Spleen (tissue), 11 donors: Measurements from ENCODE around the gene REEP3. TPM values are rescaled to one million over a fixed set of nuclear protein-coding genes. Genes with fewer than 3 reads are reported as not detected.
A peak's percentile ranks its signal among the peaks of the same experiment; 100 is the strongest.

Experiments used
- DNase-seq: peaks from one replicate; pipeline ENCODE4 v3.0.0-alpha.2; 2020
- H3K27ac ChIP-seq, 8 donors: fragments of 200-600 bp; sonication (generic) in 7 of 8; 1 replicate in 4 of 8; 2 replicates in 4 of 8; pipeline versions ENCODE4 v1.5.0 to v1.8.0; 2016 to 2021; ENCODE audit warnings: inconsistent platforms in 4 of 8, mild to moderate bottlenecking in 4 of 8, moderate library complexity in 1 of 8
- H3K27me3 ChIP-seq, 7 donors: fragments of 200-600 bp; sonication (generic) in 6 of 7; replicated peaks in 1 of 7; 1 replicate in 4 of 7; 2 replicates in 3 of 7; pipeline versions ENCODE4 v1.5.0 to v1.8.0; 2016 to 2021; ENCODE audit warnings: inconsistent platforms in 3 of 7, mild to moderate bottlenecking in 1 of 7
- H3K36me3 ChIP-seq, 6 donors: fragments of 200-600 bp; sonication (generic) in 5 of 6; 1 replicate in 4 of 6; 2 replicates in 2 of 6; pipeline versions ENCODE4 v1.5.0 to v1.8.0; 2016 to 2021; ENCODE audit warnings: inconsistent platforms in 2 of 6
- H3K4me1 ChIP-seq, 6 donors: fragments of 200-600 bp; sonication (generic) in 5 of 6; 1 replicate in 3 of 6; 2 replicates in 3 of 6; pipeline versions ENCODE4 v1.5.0 to v1.8.0; 2016 to 2021; ENCODE audit warnings: inconsistent platforms in 3 of 6
- H3K4me3 ChIP-seq, 8 donors: fragments of 200-600 bp; sonication (generic) in 7 of 8; 1 replicate in 4 of 8; 2 replicates in 4 of 8; pipeline versions ENCODE4 v1.5.0 to v1.8.0; 2016 to 2021; ENCODE audit warnings: inconsistent platforms in 4 of 8, mild to moderate bottlenecking in 4 of 8, moderate library complexity in 2 of 8
- H3K9me3 ChIP-seq, 8 donors: fragments of 200-600 bp; sonication (generic) in 7 of 8; 1 replicate in 4 of 8; 2 replicates in 4 of 8; pipeline versions ENCODE4 v1.5.0 to v1.8.0; 2016 to 2021; ENCODE audit warnings: inconsistent platforms in 4 of 8
- CTCF ChIP-seq, 11 experiments: fragments of 200-600 bp in 7 of 11; fragments of 450-650 bp in 4 of 11; sonication (generic) in 4 of 11; IDR thresholded peaks in 8 of 11; conservative IDR thresholded peaks in 3 of 11; 1 replicate in 7 of 11; 2 replicates in 4 of 11; pipeline versions ENCODE4 v1.4.0 to v1.8.0; 2016 to 2021; ENCODE audit warnings: antibody characterized with exemption in 11 of 11, inconsistent platforms in 4 of 11, mild to moderate bottlenecking in 1 of 11
- POLR2A ChIP-seq, 3 donors: fragments of 450-650 bp; IDR thresholded peaks; one replicate each; pipeline ENCODE4 v1.5.1; 2017; ENCODE audit warnings: antibody characterized with exemption in 3 of 3, mild to moderate bottlenecking in 1 of 3
- POLR2AphosphoS5 ChIP-seq, 3 donors: sonication (generic); formaldehyde crosslinking; IDR thresholded peaks; one replicate each; pipeline ENCODE4 v1.5.1; 2017; ENCODE audit warnings: antibody characterized with exemption in 3 of 3
- WGBS, 5 donors: extraction: QIAGEN DNeasy Blood & Tissue Kit in 3 of 5; methylation state at CpG; one replicate each; pipeline versions ENCODE4 v1.1.5 to v1.1.7; 2013 to 2018; 5-methylcytosine and 5-hydroxymethylcytosine counted together
- intact Hi-C: fragments of 100-400 bp; cut with DNase I; formaldehyde crosslinking; loops from one replicate; pipeline ENCODE4 v1.15.0; 2023; ENCODE audit warnings: low total_unique reads
- polyA plus RNA-seq, 3 donors: library from polyadenylated mRNA; stranded (reverse); fragments of 200-250 nt; gene quantifications; one replicate each; pipeline ENCODE4 v1.2.1, GENCODE V29; 2013
- total RNA-seq, 7 donors: library from RNA; depleted of rRNA in 3 of 7; stranded (reverse); fragments of >200 nt in 3 of 7; fragmentation: NEBNext Ultra II Directional in 4 of 7; extraction: Animal tissue kit (Norgen Biotek cat#: 25700) in 4 of 7; gene quantifications; one replicate each; pipeline versions ENCODE4 v1.1.0 to v1.2.1, GENCODE V29; 2016 to 2021
- donor health status: healthy with polysubstance abuse.
- donor health status: DM: no; HTN: no; CAD: no; lungs with moderate emphysema.
- donor health status: DM: no; HTN: no; CAD: no.
- donor health status: Bipolar disorder and iron deficiency.
- donor health status: healthy.
- donor health status: DM: no; HTN: no; CAD: no.
- donor health status: DM: yes; HTN: yes; CAD: no.

REEP3 gene
- total and polyA plus RNA-seq, 10 donors, result 4.0 to 46.5 (median 22.1) TPM

DNA sequence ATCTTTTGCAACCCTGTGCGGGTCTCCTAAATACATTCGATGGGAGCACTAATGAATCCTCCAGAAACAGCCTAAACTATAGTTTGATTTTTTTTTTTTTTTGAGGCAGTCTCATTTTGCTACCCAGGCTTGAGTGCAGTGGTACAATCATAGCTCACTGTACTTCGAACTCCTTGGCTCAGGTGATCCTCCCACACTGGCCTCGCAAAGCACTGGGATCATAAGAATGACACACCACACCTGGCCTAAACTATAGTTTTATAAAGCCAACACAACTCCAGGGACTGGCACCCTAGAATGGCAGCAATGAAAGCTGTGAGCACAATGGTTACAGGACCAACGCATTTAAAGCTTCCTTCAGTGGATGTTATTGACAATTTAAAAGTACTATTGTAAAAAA lies 41.0 kb upstream of the REEP3 start:
- H3K36me3 ChIP-seq, result no peaks in the 10 kb centered on the region
- no peaks in the 10 kb centered on the region for H3K9me3 ChIP-seq
- peaks cover 0 to 23% (median 5%) of the 10 kb centered on the region in 6 donors for H3K4me1 ChIP-seq
- no peaks in the 10 kb centered on the region for H3K27me3 ChIP-seq
- DNase-seq, result no peak
- TF ChIP-seq CTCF (IDR thresholded peaks at IDR 0.05 in 8 of 11, conservative IDR thresholded peaks at IDR 0.05 in 3 of 11) (no peak), POLR2AphosphoS5 (IDR thresholded peaks at IDR 0.05) (no peak), POLR2A (IDR thresholded peaks at IDR 0.05) (no peak)
- intact Hi-C loops, result no loop called here
- H3K27ac ChIP-seq, result no peak overlapping the region
- H3K4me3 ChIP-seq, result no peak overlapping the region
- WGBS, 5 donors, result 94 to 99% (median 98%) methylated on average over 5 of the region's 5 CpGs

GRCh38 chr10:63481815-63482421 lies 39.3 kb upstream of the REEP3 start:
- no peak overlapping the region for H3K4me3 ChIP-seq
- TF ChIP-seq POLR2A (IDR thresholded peaks at IDR 0.05) (no peak), POLR2AphosphoS5 (IDR thresholded peaks at IDR 0.05) (no peak), CTCF (IDR thresholded peaks at IDR 0.05 in 8 of 11, conservative IDR thresholded peaks at IDR 0.05 in 3 of 11) (no peak)
- no peaks in the 10 kb centered on the region for H3K36me3 ChIP-seq
- peak overlapping the region in 2 of 8 donors; percentile 5 to 9 for H3K27ac ChIP-seq
- H3K4me1 ChIP-seq, result peaks cover 0 to 35% (median 7%) of the 10 kb centered on the region in 6 donors
- H3K27me3 ChIP-seq, result no peaks in the 10 kb centered on the region
- intact Hi-C loops, result no loop called here
- DNase-seq, result no peak
- H3K9me3 ChIP-seq, result no peaks in the 10 kb centered on the region
- WGBS, 5 donors, result 59 to 72% (median 67%) methylated on average over 6 of the region's 6 CpGs

- WGBS, 5 donors, result 89 to 100% (median 98%) methylated on average over 1 of the region's 1 CpG
- peaks cover 0 to 34% (median 5%) of the 10 kb centered on the region in 6 donors for H3K4me1 ChIP-seq
- H3K4me3 ChIP-seq, result no peak overlapping the region
- intact Hi-C loops, result no loop called here
- TF ChIP-seq CTCF (IDR thresholded peaks at IDR 0.05 in 8 of 11, conservative IDR thresholded peaks at IDR 0.05 in 3 of 11) (no peak), POLR2A (IDR thresholded peaks at IDR 0.05) (no peak), POLR2AphosphoS5 (IDR thresholded peaks at IDR 0.05) (no peak)
- H3K9me3 ChIP-seq, result no peaks in the 10 kb centered on the region
- H3K36me3 ChIP-seq, result no peaks in the 10 kb centered on the region
- no peaks in the 10 kb centered on the region for H3K27me3 ChIP-seq
- H3K27ac ChIP-seq, result no peak overlapping the region
- DNase-seq, result no peak
Measured at GRCh38 chr10:63483983-63484382, 37.2 kb upstream of the REEP3 start.

DNA sequence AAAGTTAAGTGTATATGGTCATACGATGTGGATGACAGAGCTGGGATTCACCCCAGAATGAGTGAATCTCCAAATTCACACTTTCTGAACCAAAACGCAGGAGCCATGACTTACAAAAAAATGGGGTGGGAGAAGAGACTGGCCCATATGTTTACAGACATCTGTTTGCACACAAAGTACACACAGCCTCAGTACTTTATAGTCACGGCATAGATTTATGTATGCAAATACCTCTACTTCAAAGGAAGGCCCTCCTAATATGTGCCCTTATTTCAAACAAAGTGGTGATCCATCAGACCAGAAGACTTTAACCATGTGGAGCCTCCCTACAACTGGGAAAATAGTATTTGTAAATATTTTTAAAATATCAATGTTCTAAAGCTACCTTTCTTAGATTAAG lies 33.2 kb upstream of the REEP3 start:
- intact Hi-C loops, result no loop called here
- WGBS, 5 donors, result 88 to 98% (median 91%) methylated on average over 3 of the region's 3 CpGs
- TF ChIP-seq POLR2A (IDR thresholded peaks at IDR 0.05) (no peak), POLR2AphosphoS5 (IDR thresholded peaks at IDR 0.05) (no peak), CTCF (IDR thresholded peaks at IDR 0.05 in 8 of 11, conservative IDR thresholded peaks at IDR 0.05 in 3 of 11) (no peak)
- H3K27ac ChIP-seq, result no peak overlapping the region
- DNase-seq, result no peak
- no peaks in the 10 kb centered on the region for H3K27me3 ChIP-seq
- no peaks in the 10 kb centered on the region for H3K36me3 ChIP-seq
- H3K9me3 ChIP-seq, result no peaks in the 10 kb centered on the region
- peaks cover 0 to 38% (median 14%) of the 10 kb centered on the region in 6 donors for H3K4me1 ChIP-seq
- no peak overlapping the region for H3K4me3 ChIP-seq
